WTC11 (cell line): Measurements from ENCODE around the gene TTLL5. TPM values are rescaled to one million over a fixed set of nuclear protein-coding genes. Genes with fewer than 3 reads are reported as not detected.

ENCODE experiments used
- ATAC-seq: fragments of 200-7000 bp; cut with Tn5 transposase; 2 replicates; pipeline ENCODE4 v1.10.0; 2021; ENCODE audit warnings: mild to moderate bottlenecking, moderate library complexity
- CTCF ChIA-PET: fragments of 300-600 bp; sonication (Branson Sonifier 250); formaldehyde crosslinking; loops from one replicate; lab custom pipeline; 2021; ENCODE audit warnings: antibody characterized with exemption; lab: Charles Lee
- POLR2A ChIA-PET: fragments of 350-600 bp; sonication (Branson Sonifier 250); formaldehyde crosslinking; loops from one replicate; lab custom pipeline; 2021; ENCODE audit warnings: antibody characterized with exemption; lab: Charles Lee
- DNase-seq: peaks from one replicate; pipeline ENCODE4 v3.0.0; 2021; ENCODE audit warnings: low spot score
- H3K27ac Mint-ChIP-seq: 2 replicates; pipeline ENCODE4 v1.8.0; 2021; ENCODE audit warnings: mixed read lengths
- H3K27me3 Mint-ChIP-seq: 2 replicates; pipeline ENCODE4 v1.8.0; 2021; ENCODE audit warnings: low read depth, mild to moderate bottlenecking, moderate library complexity, mixed read lengths
- H3K36me3 Mint-ChIP-seq: 2 replicates; pipeline ENCODE4 v1.8.0; 2021; ENCODE audit warnings: mixed read lengths
- H3K4me1 Mint-ChIP-seq: 2 replicates; pipeline ENCODE4 v1.8.0; 2022; ENCODE audit warnings: mixed read lengths
- H3K4me3 Mint-ChIP-seq: 2 replicates; pipeline ENCODE4 v1.8.0; 2021; ENCODE audit warnings: mild to moderate bottlenecking, moderate library complexity, mixed read lengths
- H3K9me3 Mint-ChIP-seq: 2 replicates; pipeline ENCODE4 v1.8.0; 2021; ENCODE audit warnings: mixed read lengths
- AFF4 ChIP-seq: sonication (generic); formaldehyde crosslinking; IDR thresholded peaks from 2 replicates; pipeline ENCODE4 v1.8.1; 2023; ENCODE audit warnings: mild to moderate bottlenecking, missing genetic modification reagents, borderline replicate concordance
- ELF4 ChIP-seq: sonication (generic); formaldehyde crosslinking; IDR thresholded peaks from 2 replicates; pipeline ENCODE4 v1.8.1; 2022; ENCODE audit warnings: low read depth, mild to moderate bottlenecking, moderate library complexity, missing genetic modification reagents
- ETV6 ChIP-seq: sonication (generic); formaldehyde crosslinking; IDR thresholded peaks from 2 replicates; pipeline ENCODE4 v1.8.1; 2022; ENCODE audit warnings: mild to moderate bottlenecking, missing genetic modification reagents
- GRHL2 ChIP-seq: fragments of 250-450 bp; sonication (Bioruptor Pico); IDR thresholded peaks from 2 replicates; pipeline ENCODE4 v1.8.0; 2022; ENCODE audit warnings: mild to moderate bottlenecking, moderate library complexity; ENCODE audit not compliant: insufficient replicate concordance, severe bottlenecking
- HMGA2 ChIP-seq: fragments of 250-450 bp; sonication (Bioruptor Pico); IDR thresholded peaks from 2 replicates; pipeline ENCODE4 v1.4.0; 2021; ENCODE audit warnings: mild to moderate bottlenecking, moderate library complexity
- IRF1 ChIP-seq: sonication (generic); formaldehyde crosslinking; IDR thresholded peaks from 2 replicates; pipeline ENCODE4 v1.8.0; 2023; ENCODE audit warnings: missing genetic modification reagents
- IRF2 ChIP-seq: sonication (generic); formaldehyde crosslinking; IDR thresholded peaks from 2 replicates; pipeline ENCODE4 v1.8.0; 2022; ENCODE audit warnings: low read depth, missing genetic modification reagents, borderline replicate concordance
- JUN ChIP-seq: sonication (generic); formaldehyde crosslinking; IDR thresholded peaks from 2 replicates; pipeline ENCODE4 v1.8.0; 2023; ENCODE audit warnings: mild to moderate bottlenecking, missing genetic modification reagents
- MAX ChIP-seq: sonication (generic); formaldehyde crosslinking; IDR thresholded peaks from 2 replicates; pipeline ENCODE4 v1.8.0; 2022; ENCODE audit warnings: mild to moderate bottlenecking, missing genetic modification reagents
- MYBL2 ChIP-seq: sonication (generic); formaldehyde crosslinking; IDR thresholded peaks from 2 replicates; pipeline ENCODE4 v1.8.1; 2023; ENCODE audit warnings: mild to moderate bottlenecking, moderate library complexity, missing genetic modification reagents
- NR3C1 ChIP-seq: sonication (generic); formaldehyde crosslinking; conservative IDR thresholded peaks from 2 replicates; pipeline ENCODE4 v1.8.1; 2023; ENCODE audit warnings: low read depth, mild to moderate bottlenecking, missing genetic modification reagents
- PRDM15 ChIP-seq: sonication (generic); formaldehyde crosslinking; IDR thresholded peaks from 2 replicates; pipeline ENCODE4 v1.8.0; 2022; ENCODE audit warnings: missing genetic modification reagents
- RELA ChIP-seq: sonication (generic); formaldehyde crosslinking; IDR thresholded peaks from 2 replicates; pipeline ENCODE4 v1.8.1; 2022; ENCODE audit warnings: missing genetic modification reagents, mild to moderate bottlenecking, borderline replicate concordance
- RORB ChIP-seq: fragments of 250-450 bp; sonication (Bioruptor Pico); IDR thresholded peaks from 2 replicates; pipeline ENCODE4 v1.9.0; 2021; ENCODE audit warnings: mild to moderate bottlenecking
- SMAD3 ChIP-seq: sonication (generic); formaldehyde crosslinking; IDR thresholded peaks from 2 replicates; pipeline ENCODE4 v1.8.0; 2022; ENCODE audit warnings: missing genetic modification reagents, mild to moderate bottlenecking, borderline replicate concordance
- TEAD1 ChIP-seq: sonication (generic); formaldehyde crosslinking; IDR thresholded peaks from 2 replicates; pipeline ENCODE4 v1.8.0; 2022; ENCODE audit warnings: mild to moderate bottlenecking, missing genetic modification reagents
- ZNF121 ChIP-seq: sonication (generic); formaldehyde crosslinking; IDR thresholded peaks from 2 replicates; pipeline ENCODE4 v1.8.0; 2023; ENCODE audit warnings: missing genetic modification reagents
- ZNF219 ChIP-seq: sonication (generic); formaldehyde crosslinking; IDR thresholded peaks from 2 replicates; pipeline ENCODE4 v1.8.0; 2023; ENCODE audit warnings: missing genetic modification reagents, mild to moderate bottlenecking, borderline replicate concordance
- ZNF232 ChIP-seq: sonication (generic); formaldehyde crosslinking; IDR thresholded peaks from 2 replicates; pipeline ENCODE4 v1.8.0; 2022; ENCODE audit warnings: mild to moderate bottlenecking, missing genetic modification reagents
- ZNF671 ChIP-seq: fragments of 250-450 bp; sonication (Bioruptor Pico); IDR thresholded peaks from 2 replicates; pipeline ENCODE4 v1.8.0; 2021; ENCODE audit warnings: mild to moderate bottlenecking
- ZSCAN18 ChIP-seq: fragments of 250-450 bp; sonication (Bioruptor Pico); IDR thresholded peaks from 2 replicates; pipeline ENCODE4 v2.1.2; 2022; ENCODE audit warnings: mild to moderate bottlenecking, moderate library complexity
- total RNA-seq: library from RNA; stranded (reverse); gene quantifications from 3 replicates; pipeline ENCODE4 v1.2.3, GENCODE V29; 2021

Gene TTLL5
- total RNA-seq, 1 experiment from 2014 or later = 39.6 TPM

- H3K4me1 Mint-ChIP-seq = no peaks in the 10 kb centered on the region
- TF ChIP-seq SMAD3 (CRISPR knock-in tag) = no peak
- TF ChIP-seq TEAD1 (CRISPR knock-in tag) = no peak
- no peak for TF ChIP-seq ZNF671 (CRISPR knock-in tag)
- TF ChIP-seq ZSCAN18 (CRISPR knock-in tag) = no peak
- TF ChIP-seq HMGA2 (CRISPR knock-in tag) = no peak
- no peak for TF ChIP-seq RORB (CRISPR knock-in tag)
- TF ChIP-seq ELF4 (CRISPR knock-in tag) = no peak
- TF ChIP-seq ZNF121 = no peak
- TF ChIP-seq IRF1 (CRISPR knock-in tag) = no peak
- no peak for TF ChIP-seq MYBL2
- no peak for TF ChIP-seq ZNF232 (CRISPR knock-in tag)
- no peak for TF ChIP-seq PRDM15 (CRISPR knock-in tag)
- no peak for TF ChIP-seq ZNF219 (CRISPR knock-in tag)
- TF ChIP-seq JUN (CRISPR knock-in tag) = no peak
- TF ChIP-seq ETV6 (CRISPR knock-in tag) = no peak
- TF ChIP-seq, all 79 proteins: peak for 0
- DNase-seq = no peak
- Mint-ChIP-seq H3K4me3 (no peak overlapping the region), H3K27me3 (no peaks in the 10 kb centered on the region), H3K27ac (no peak overlapping the region), H3K9me3 (peaks cover 10% of the 10 kb centered on the region), H3K36me3 (peaks cover 22% of the 10 kb centered on the region)
- ATAC-seq = no peak
- CTCF ChIA-PET = no interaction called here
- POLR2A ChIA-PET = no interaction called here
Observed at GRCh38 chr14:75835156-75835725, 174.2 kb downstream of the TTLL5 start.

GRCh38 chr14:75835737-75836136 is 174.7 kb downstream of the TTLL5 start:
- H3K4me1 Mint-ChIP-seq = peaks cover 2% of the 10 kb centered on the region
- no peak for ATAC-seq
- peaks cover 22% of the 10 kb centered on the region for H3K36me3 Mint-ChIP-seq
- DNase-seq = no peak
- ChIA-PET CTCF (no interaction called here), POLR2A (no interaction called here)
- H3K4me3 Mint-ChIP-seq = no peak overlapping the region
- H3K9me3 Mint-ChIP-seq = peaks cover 10% of the 10 kb centered on the region
- H3K27ac Mint-ChIP-seq = no peak overlapping the region
- no peaks in the 10 kb centered on the region for H3K27me3 Mint-ChIP-seq
- no peak for TF ChIP-seq MAX (CRISPR knock-in tag)
- no peak for TF ChIP-seq PRDM15 (CRISPR knock-in tag)
- no peak for TF ChIP-seq NR3C1 (CRISPR knock-in tag)
- TF ChIP-seq ZNF671 (CRISPR knock-in tag) = no peak
- TF ChIP-seq RELA = no peak
- TF ChIP-seq JUN (CRISPR knock-in tag) = no peak
- no peak for TF ChIP-seq AFF4
- no peak for TF ChIP-seq GRHL2 (CRISPR knock-in tag)
- no peak for TF ChIP-seq IRF2
